ENCODE data around the gene PDRG1. TPM values are rescaled to one million over a fixed set of nuclear protein-coding genes. Genes with fewer than 3 reads are reported as not detected.

PDRG1 gene
- total RNA-seq, 1 donor from 2014 or later = 21.2 TPM

GRCh38 chr20:31990641-31991338 lies 38.9 kb upstream of the PDRG1 start:
- no peak overlapping the region for H3K4me3 Mint-ChIP-seq (ENCODE audit: unreplicated experiment)
- H3K36me3 Mint-ChIP-seq (ENCODE audit: low read depth, unreplicated experiment) = no peaks in the 10 kb centered on the region
- H3K27ac Mint-ChIP-seq (ENCODE audit: unreplicated experiment) = no peak overlapping the region
- no peaks in the 10 kb centered on the region for H3K9me3 Mint-ChIP-seq (ENCODE audit: unreplicated experiment)
- peaks cover 6% of the 10 kb centered on the region for H3K27me3 Mint-ChIP-seq (ENCODE audit: unreplicated experiment)
- peaks cover 20% of the 10 kb centered on the region for H3K4me1 Mint-ChIP-seq (ENCODE audit: unreplicated experiment)
- no peak for DNase-seq (ENCODE audit: low spot score)
- no peak for TF ChIP-seq CTCF (IDR thresholded peaks at IDR 0.05; ENCODE audit: unreplicated experiment)

- no peak for DNase-seq (ENCODE audit: low spot score)
- Mint-ChIP-seq H3K9me3 (ENCODE audit: unreplicated experiment) (no peaks in the 10 kb centered on the region), H3K36me3 (ENCODE audit: low read depth, unreplicated experiment) (no peaks in the 10 kb centered on the region), H3K27me3 (ENCODE audit: unreplicated experiment) (peaks cover 7% of the 10 kb centered on the region), H3K4me1 (ENCODE audit: unreplicated experiment) (peaks cover 20% of the 10 kb centered on the region), H3K27ac (ENCODE audit: unreplicated experiment) (no peak overlapping the region), H3K4me3 (ENCODE audit: unreplicated experiment) (no peak overlapping the region)
- TF ChIP-seq CTCF (IDR thresholded peaks at IDR 0.05; ENCODE audit: unreplicated experiment) = no peak
Observed at GRCh38 chr20:31989030-31989645, 37.3 kb upstream of the PDRG1 start.

GRCh38 chr20:31988430-31989015 lies 36.7 kb upstream of the PDRG1 start:
- TF ChIP-seq CTCF (IDR thresholded peaks at IDR 0.05; ENCODE audit: unreplicated experiment) = no peak
- H3K4me3 Mint-ChIP-seq (ENCODE audit: unreplicated experiment) = no peak overlapping the region
- H3K36me3 Mint-ChIP-seq (ENCODE audit: low read depth, unreplicated experiment) = no peaks in the 10 kb centered on the region
- peaks cover 6% of the 10 kb centered on the region for H3K27me3 Mint-ChIP-seq (ENCODE audit: unreplicated experiment)
- no peak for DNase-seq (ENCODE audit: low spot score)
- no peaks in the 10 kb centered on the region for H3K9me3 Mint-ChIP-seq (ENCODE audit: unreplicated experiment)
- H3K27ac Mint-ChIP-seq (ENCODE audit: unreplicated experiment) = no peak overlapping the region
- H3K4me1 Mint-ChIP-seq (ENCODE audit: unreplicated experiment) = peaks cover 14% of the 10 kb centered on the region

GRCh38 chr20:31987744-31988143 lies 35.9 kb upstream of the PDRG1 start:
- no peak for TF ChIP-seq CTCF (IDR thresholded peaks at IDR 0.05; ENCODE audit: unreplicated experiment)
- no peaks in the 10 kb centered on the region for H3K36me3 Mint-ChIP-seq (ENCODE audit: low read depth, unreplicated experiment)
- no peak overlapping the region for H3K27ac Mint-ChIP-seq (ENCODE audit: unreplicated experiment)
- peaks cover 7% of the 10 kb centered on the region for H3K27me3 Mint-ChIP-seq (ENCODE audit: unreplicated experiment)
- H3K9me3 Mint-ChIP-seq (ENCODE audit: unreplicated experiment) = no peaks in the 10 kb centered on the region
- no peak for DNase-seq (ENCODE audit: low spot score)
- H3K4me1 Mint-ChIP-seq (ENCODE audit: unreplicated experiment) = peaks cover 7% of the 10 kb centered on the region
- no peak overlapping the region for H3K4me3 Mint-ChIP-seq (ENCODE audit: unreplicated experiment)

GRCh38 chr20:31984981-31985471 lies 33.2 kb upstream of the PDRG1 start:
- Mint-ChIP-seq H3K4me3 (ENCODE audit: unreplicated experiment) (no peak overlapping the region), H3K27me3 (ENCODE audit: unreplicated experiment) (peaks cover 7% of the 10 kb centered on the region), H3K27ac (ENCODE audit: unreplicated experiment) (no peak overlapping the region), H3K9me3 (ENCODE audit: unreplicated experiment) (no peaks in the 10 kb centered on the region), H3K36me3 (ENCODE audit: low read depth, unreplicated experiment) (no peaks in the 10 kb centered on the region), H3K4me1 (ENCODE audit: unreplicated experiment) (peaks cover 4% of the 10 kb centered on the region)
- DNase-seq (ENCODE audit: low spot score) = no peak
- no peak for TF ChIP-seq CTCF (IDR thresholded peaks at IDR 0.05; ENCODE audit: unreplicated experiment)

Measured in endothelial cell (in vitro differentiated cells).